K562 (cell line): ENCODE data around the gene PNRC1. TPM values are rescaled to one million over a fixed set of nuclear protein-coding genes. Genes with fewer than 3 reads are reported as not detected.

Experiments used
- ATAC-seq: fragments of 200-7000 bp; cut with Tn5 transposase; 3 replicates; pipeline ENCODE4 v1.9.1; 2020; ENCODE audit warnings: moderate library complexity
- BruUV-seq: library from RNA; stranded (reverse); fragments of 400-500 nt; replicated peaks from 2 replicates; lab custom pipeline; 2021; lab: Mats Ljungman, UMichigan
- CTCF ChIA-PET: fragments of 300-600 bp; formaldehyde crosslinking; extraction: SDS; loops from one replicate; lab custom pipeline; 2021; ENCODE audit warnings: low intra/inter-chr PET ratio; lab: Yijun Ruan, JAX
- POLR2A ChIA-PET: fragments of 300-600, 350-650 bp; sonication (Branson Sonifier 250); formaldehyde crosslinking; extraction: SDS; loops from one replicate; lab custom pipeline; 2021; ENCODE audit warnings: antibody characterized with exemption, inconsistent platforms; lab: Yijun Ruan, JAX
- DNase-seq, 4 experiments: peaks; one replicate each; pipeline versions ENCODE4 v3.0.0 to v3.0.0-alpha.2; 2011 to 2018; ENCODE audit warnings: low spot score in 3 of 4, mixed read lengths in 3 of 4; ENCODE audit errors: extremely low read depth in 1 of 4
- FAIRE-seq: peaks from 2 replicates; lab custom pipeline; 2011; peaks lifted over from hg19 to GRCh38; lab: Jason Lieb, UNC
- H2AFZ ChIP-seq: 2 replicates; pipeline ENCODE4 v1.6.0; 2011; ENCODE audit warnings: low read depth, low read length, control low read depth, inconsistent platforms
- H3K27ac ChIP-seq: fragments of 200-600 bp; 3 replicates; pipeline ENCODE4 v1.8.0; 2011; ENCODE audit warnings: low read depth, mild to moderate bottlenecking, control low read depth, inconsistent platforms, low read length, moderate library complexity, mixed read lengths; ENCODE audit errors: extremely low read depth
- H3K27me3 ChIP-seq, 2 experiments: fragments of 300-600 bp in 1 of 2; 2 replicates in 1 of 2; 3 replicates in 1 of 2; pipeline versions ENCODE4 v1.6.0 to v1.8.0; 2011; ENCODE audit warnings: inconsistent platforms in 2 of 2, low read length in 2 of 2, mild to moderate bottlenecking in 1 of 2, mixed read lengths in 1 of 2, moderate library complexity in 1 of 2; ENCODE audit not compliant: control insufficient read depth in 2 of 2, insufficient read depth in 2 of 2
- H3K36me3 ChIP-seq: fragments of 300-600 bp; 3 replicates; pipeline ENCODE4 v1.8.0; 2011; ENCODE audit warnings: mild to moderate bottlenecking, low read length, inconsistent platforms; ENCODE audit not compliant: control insufficient read depth, insufficient read depth
- H3K4me1 ChIP-seq, 2 experiments: fragments of 200-600 bp in 1 of 2; replicated peaks in 1 of 2; 2 replicates in 1 of 2; 3 replicates in 1 of 2; pipeline versions ENCODE4 v1.5.1 to v1.8.0; 2011; ENCODE audit warnings: inconsistent platforms in 2 of 2, low read length in 2 of 2, mild to moderate bottlenecking in 1 of 2, mixed read lengths in 1 of 2, moderate library complexity in 1 of 2; ENCODE audit not compliant: control insufficient read depth in 2 of 2, insufficient read depth in 2 of 2
- H3K4me2 ChIP-seq: 2 replicates; pipeline ENCODE4 v1.6.1; 2011; ENCODE audit warnings: low read length, control low read depth, inconsistent platforms, mixed read lengths; ENCODE audit not compliant: insufficient read depth
- H3K4me3 ChIP-seq: fragments of 200-600 bp; sonication (generic), shearing (Covaris generic); 2 replicates; pipeline ENCODE4 v1.5.1; 2016; ENCODE audit warnings: control low read depth, inconsistent platforms
- H3K79me2 ChIP-seq: fragments of 200-600 bp; 3 replicates; pipeline ENCODE4 v1.8.0; 2011; ENCODE audit warnings: low read length, inconsistent platforms; ENCODE audit not compliant: control insufficient read depth, insufficient read depth
- H3K9ac ChIP-seq, 2 experiments: 2 replicates each; pipeline versions ENCODE4 v1.6.0 to v1.6.1; 2011; ENCODE audit warnings: low read depth in 2 of 2, low read length in 2 of 2, control low read depth in 1 of 2, inconsistent platforms in 1 of 2, mild to moderate bottlenecking in 1 of 2, mixed read lengths in 1 of 2; ENCODE audit not compliant: insufficient read depth in 1 of 2
- H3K9me1 ChIP-seq: one replicate; pipeline ENCODE4 v1.6.0; 2011; ENCODE audit warnings: inconsistent platforms, mild to moderate bottlenecking, low read length, moderate library complexity; ENCODE audit not compliant: control insufficient read depth, insufficient read depth
- H3K9me3 ChIP-seq: replicated peaks from 2 replicates; pipeline ENCODE4 v1.5.1; 2011; ENCODE audit warnings: low read depth, low read length, inconsistent platforms; ENCODE audit not compliant: control insufficient read depth, insufficient read depth
- H4K20me1 ChIP-seq: replicated peaks from 2 replicates; pipeline ENCODE4 v1.6.1; 2011; ENCODE audit warnings: low read length, inconsistent platforms, mixed read lengths; ENCODE audit not compliant: control insufficient read depth, insufficient read depth
- CEBPB ChIP-seq: fragments of 450-650 bp; IDR thresholded peaks from 2 replicates; pipeline ENCODE4 v1.6.1; 2016; ENCODE audit warnings: missing genetic modification characterization, missing compliant biosample characterization
- CEBPG ChIP-seq, 3 experiments: fragments of 200-800 bp in 1 of 3; sonication (Bioruptor generic) in 1 of 3; sonication (generic) in 1 of 3; formaldehyde crosslinking in 1 of 3; IDR thresholded peaks in 2 of 3; conservative IDR thresholded peaks in 1 of 3; 2 replicates each; pipeline versions ENCODE4 v1.6.1 to v1.8.0; 2016 to 2022; ENCODE audit warnings: missing compliant biosample characterization in 2 of 3, missing genetic modification characterization in 2 of 3, mild to moderate bottlenecking in 1 of 3, missing genetic modification reagents in 1 of 3
- FOXP1 ChIP-seq: sonication (generic); formaldehyde crosslinking; IDR thresholded peaks from 2 replicates; pipeline ENCODE4 v1.8.0; 2022; ENCODE audit warnings: mild to moderate bottlenecking, missing genetic modification reagents
- GTF2A2 ChIP-seq: IDR thresholded peaks from 2 replicates; pipeline ENCODE4 v1.6.1; 2016; ENCODE audit warnings: mild to moderate bottlenecking, missing genetic modification characterization, missing compliant biosample characterization
- KDM2B ChIP-seq: fragments of 250-450 bp; sonication (Bioruptor Pico); IDR thresholded peaks from 2 replicates; pipeline ENCODE4 v1.8.0; 2021; ENCODE audit warnings: mild to moderate bottlenecking, moderate library complexity
- ZNF830 ChIP-seq: fragments of 250-450 bp; sonication (Bioruptor Pico); IDR thresholded peaks from 2 replicates; pipeline ENCODE4 v1.5.0; 2021; ENCODE audit warnings: mild to moderate bottlenecking
- WGBS: fragments of 100-300 bp; shearing (Covaris generic); methylation state at CpG from one replicate; pipeline ENCODE4 v1.1.6; 2016; ENCODE audit warnings: low coverage, mixed read lengths; ENCODE audit not compliant: insufficient coverage; ENCODE audit errors: missing lambda C conversion rate; 5-methylcytosine and 5-hydroxymethylcytosine counted together
- in situ Hi-C: fragments of 300-500 bp; cut with MboI; formaldehyde crosslinking; loops from 4 replicates; pipeline ENCODE4 v1.15.0; 2018; ENCODE audit warnings: inconsistent platforms, mixed read lengths
- intact Hi-C: fragments of 100-400 bp; cut with micrococcal nuclease; formaldehyde crosslinking; loops from 2 replicates; pipeline ENCODE4 v1.14.2; 2022
- polyA plus RNA-seq, 8 experiments: library from polyadenylated mRNA; depleted of rRNA in 4 of 8; stranded (reverse) in 5 of 8; unstranded in 3 of 8; fragments of >200 nt; fragmentation: Nextera tagmentation in 2 of 8; fragmentation: Illumina TruSeq in 1 of 8; extraction: Ambion mirVana in 2 of 8; extraction: Trizol in 1 of 8; gene quantifications; 2 replicates each; pipeline versions ENCODE4 v1.2.1 to v1.2.3, GENCODE V29; 2011 to 2014; ENCODE audit warnings: inconsistent platforms in 1 of 8, missing spikeins in 1 of 8
- total RNA-seq, 7 experiments: library from RNA; depleted of rRNA in 6 of 7; stranded (reverse); fragments of >200 nt in 6 of 7; fragmentation: Illumina TruSeq in 2 of 7; extraction: Trizol in 2 of 7; gene quantifications; 2 replicates each; pipeline versions ENCODE4 v1.2.1 to v1.2.3, GENCODE V29; 2011 to 2021; ENCODE audit warnings: low replicate concordance in 1 of 7
- TF ChIP-seq, protein P1 (sequence below): fragments of 250-450 bp; sonication (Bioruptor Pico); IDR thresholded peaks from 2 replicates; pipeline ENCODE4 v1.8.0; 2021; ENCODE audit warnings: borderline replicate concordance, mild to moderate bottlenecking, moderate library complexity; ENCODE audit not compliant: poor library complexity, severe bottlenecking
- TF ChIP-seq, protein P2 (sequence below): sonication (generic); formaldehyde crosslinking; IDR thresholded peaks from 2 replicates; pipeline ENCODE4 v1.9.0; 2022; ENCODE audit warnings: mild to moderate bottlenecking, missing genetic modification reagents

Gene PNRC1
- total and polyA plus RNA-seq, 9 of the 15 experiments (the other 6 are each of a cell fraction or from before 2014, with no cell fraction given), result 1.2 to 10.8 (median 6.5) TPM

DNA sequence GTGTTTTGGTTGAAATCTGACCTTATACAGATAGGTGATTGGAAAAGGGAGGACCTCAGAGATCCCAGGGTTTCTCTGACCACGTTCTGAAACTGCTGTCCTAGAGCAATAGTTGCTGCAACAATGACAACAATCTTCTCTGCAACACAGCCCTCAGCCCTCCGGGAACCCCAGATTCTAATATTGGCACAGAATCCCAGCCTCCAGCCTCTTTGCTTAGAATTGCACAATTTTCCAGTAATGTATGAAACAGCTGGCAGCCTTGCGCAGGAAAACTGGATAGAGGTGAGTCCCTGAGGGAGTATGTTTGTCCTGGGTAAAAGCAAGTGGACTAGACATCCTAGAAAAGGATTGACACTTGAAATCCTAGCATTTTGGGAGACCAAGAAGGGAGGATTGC is 30.4 kb upstream of the PNRC1 start:
- Histone ChIP-seq H2AFZ (no peak overlapping the region), H3K4me2 (no peak overlapping the region), H3K9me1 (no peaks in the 10 kb centered on the region), H3K27me3 (no peaks in the 10 kb centered on the region), H3K4me3 (no peak overlapping the region), H3K4me1 (no peaks in the 10 kb centered on the region; a peak in 1 of 5 replicates), H3K9me3 (no peaks in the 10 kb centered on the region), H3K79me2 (no peaks in the 10 kb centered on the region), H3K36me3 (no peaks in the 10 kb centered on the region), H3K9ac (no peak overlapping the region), H4K20me1 (no peaks in the 10 kb centered on the region), H3K27ac (no peak overlapping the region)
- POLR2A ChIA-PET, result interaction anchor here (1.4 kb wide), 1 partner anchor 14 kb away, joined by 4 read pairs; no protein-coding TSS in a partner anchor
- intact Hi-C loops (no loop called here), in situ Hi-C loops (no loop called here)
- TF ChIP-seq CEBPB, result peak; percentile 30; the same call in 1 of the 2 replicates
- TF ChIP-seq FOXP1, result no peak
- no peak for TF ChIP-seq ZNF830 (CRISPR knock-in tag)
- no peak for TF ChIP-seq KDM2B (CRISPR knock-in tag)
- TF ChIP-seq, protein P1, sequence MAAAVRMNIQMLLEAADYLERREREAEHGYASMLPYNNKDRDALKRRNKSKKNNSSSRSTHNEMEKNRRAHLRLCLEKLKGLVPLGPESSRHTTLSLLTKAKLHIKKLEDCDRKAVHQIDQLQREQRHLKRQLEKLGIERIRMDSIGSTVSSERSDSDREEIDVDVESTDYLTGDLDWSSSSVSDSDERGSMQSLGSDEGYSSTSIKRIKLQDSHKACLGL (CRISPR knock-in tag), result no peak
- TF ChIP-seq, protein P2, sequence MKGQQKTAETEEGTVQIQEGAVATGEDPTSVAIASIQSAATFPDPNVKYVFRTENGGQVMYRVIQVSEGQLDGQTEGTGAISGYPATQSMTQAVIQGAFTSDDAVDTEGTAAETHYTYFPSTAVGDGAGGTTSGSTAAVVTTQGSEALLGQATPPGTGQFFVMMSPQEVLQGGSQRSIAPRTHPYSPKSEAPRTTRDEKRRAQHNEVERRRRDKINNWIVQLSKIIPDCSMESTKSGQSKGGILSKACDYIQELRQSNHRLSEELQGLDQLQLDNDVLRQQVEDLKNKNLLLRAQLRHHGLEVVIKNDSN (CRISPR knock-in tag), result no peak
- no peak for TF ChIP-seq CEBPG (CRISPR knock-in tag; IDR thresholded peaks at IDR 0.05)
- TF ChIP-seq CEBPG (tag; conservative IDR thresholded peaks at IDR 0.05 in 1 of 2, IDR thresholded peaks at IDR 0.05 in 1 of 2), result peak in 1 of 2 experiments; percentile 32; a peak in 1 of 4 replicates
- no peak for TF ChIP-seq GTF2A2 (tag)
- DNase-seq (no peak), ATAC-seq (no peak), FAIRE-seq (no peak)
- CTCF ChIA-PET, result no interaction called here
- BruUV-seq, result no TSS peak
- whole genome bisulfite sequencing, result 19% methylated on average over 3 of the region's 3 CpGs
